Non-pigmented ciliary epithelial cell (primary cell): Measurements from ENCODE around the gene FAR2.
"Not testable (repeated sequence)": the region's sequence is repeated elsewhere in the genome, so short reads cannot be mapped to it uniquely, and the experiment has no call there.

Source experiments
- DNase-seq: peaks from one replicate; pipeline ENCODE4 v3.0.0-alpha.2; 2010; ENCODE audit warnings: low read depth

FAR2 gene

GRCh38 chr12:29281371-29282005, 132.4 kb downstream of the FAR2 start:
- DNase-seq: no peak

- DNase-seq: no peak
These were observed 133.1 kb downstream of the FAR2 start for GRCh38 chr12:29282031-29282816.

- peak; percentile 45 for DNase-seq
These were observed 135.1 kb downstream of the FAR2 start for GRCh38 chr12:29283969-29284700.

DNA sequence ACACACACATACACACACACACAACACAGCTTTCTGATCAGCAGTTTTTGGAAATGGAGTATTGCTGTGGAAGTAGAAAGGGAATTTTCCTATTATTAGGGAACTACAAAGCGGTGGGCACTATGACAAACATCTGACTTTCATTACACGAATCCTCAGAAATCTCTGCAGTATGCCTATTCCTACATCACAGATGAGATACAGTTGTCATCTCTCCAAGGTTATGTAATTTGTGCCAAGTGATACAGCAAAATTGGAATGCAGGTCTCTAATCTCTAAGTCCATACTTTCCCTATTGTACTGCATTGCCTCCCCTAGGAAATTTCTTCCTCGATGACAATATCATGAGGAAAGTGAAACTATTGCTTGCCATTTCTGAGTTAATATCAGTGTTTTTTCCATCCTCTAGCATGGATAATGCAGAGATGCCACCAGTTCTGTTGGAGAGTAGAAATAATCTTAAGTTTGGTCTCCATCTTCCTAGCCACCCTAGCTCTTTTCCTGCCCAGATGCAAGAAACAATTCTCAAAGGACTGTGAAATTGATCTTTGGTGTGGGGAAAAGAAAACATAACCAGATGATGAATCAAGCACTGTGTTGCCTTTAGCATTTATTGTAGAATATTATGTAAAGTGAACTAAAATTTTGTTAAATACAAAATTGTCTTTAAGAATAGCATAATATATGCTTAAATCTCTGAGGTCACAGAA, 137.2 kb downstream of the FAR2 start:
- DNase-seq: no peak

- DNase-seq: no peak
These were observed 138.5 kb downstream of the FAR2 start for GRCh38 chr12:29287622-29288021.

DNA sequence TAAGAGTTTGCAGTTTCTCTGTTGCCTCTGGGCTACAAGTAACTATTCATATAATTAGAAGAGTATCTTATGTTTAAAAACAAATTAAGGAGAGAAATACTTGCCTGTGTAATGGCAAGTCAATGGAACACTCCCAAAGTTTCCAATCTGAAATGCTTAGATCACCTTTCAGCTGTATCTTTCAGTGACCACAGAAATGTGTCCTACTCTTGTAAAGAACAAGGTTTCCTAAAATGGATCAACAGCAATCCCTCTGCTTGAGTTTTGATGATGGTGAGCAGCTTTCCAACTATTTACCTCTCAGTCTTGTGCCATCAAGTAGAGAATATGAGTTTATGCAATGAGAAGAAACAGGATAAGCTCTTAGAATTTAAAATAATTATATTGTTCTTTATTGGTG, 139.0 kb downstream of the FAR2 start:
- DNase-seq: no peak

DNA sequence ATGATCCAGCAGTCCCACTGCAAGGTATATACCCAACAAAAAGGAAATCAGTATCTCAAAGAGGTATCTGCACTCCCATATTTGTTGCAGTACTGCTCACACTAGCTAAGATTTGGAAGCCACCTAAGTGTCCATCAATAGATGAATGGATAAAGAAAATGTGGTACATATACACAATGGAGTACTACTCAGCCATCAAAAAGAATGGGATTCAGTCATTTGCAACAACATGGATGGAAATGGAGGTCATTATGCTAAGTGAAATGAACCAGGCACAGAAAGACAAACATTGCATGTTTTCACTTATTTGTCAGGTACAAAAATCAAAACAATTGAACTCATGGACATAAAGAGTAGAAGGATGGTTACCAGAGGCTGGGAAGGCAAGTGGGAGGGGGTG, 141.4 kb downstream of the FAR2 start:
- DNase-seq: not testable (repeated sequence)

DNA sequence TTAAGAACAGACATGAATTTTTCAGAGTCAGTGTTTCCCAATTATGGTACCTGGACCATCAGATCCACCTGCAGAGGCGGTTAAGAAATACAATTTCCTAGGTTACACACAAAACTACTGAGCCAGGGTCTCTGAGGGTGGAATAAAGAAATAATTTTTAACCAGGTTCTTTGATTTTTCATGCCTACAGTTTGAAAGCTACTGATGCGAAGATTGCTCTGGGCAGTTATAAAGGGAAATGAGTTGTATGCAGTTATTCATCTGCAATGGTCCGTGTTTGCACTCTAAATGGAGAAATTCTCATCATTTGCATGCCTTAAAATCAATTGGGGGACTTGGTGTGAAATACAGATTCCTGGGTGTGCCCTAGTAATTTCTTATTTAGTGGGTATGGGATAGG, 142.1 kb downstream of the FAR2 start:
- no peak for DNase-seq

- no peak for DNase-seq
These were observed 150.6 kb downstream of the FAR2 start for GRCh38 chr12:29299633-29300032.

GRCh38 chr12:29301114-29301513, 152.0 kb downstream of the FAR2 start:
- no peak for DNase-seq

GRCh38 chr12:29304388-29304787, 155.3 kb downstream of the FAR2 start:
- DNase-seq: no peak

- DNase-seq: no peak
These were observed 157.2 kb downstream of the FAR2 start for GRCh38 chr12:29306266-29306665.

DNA sequence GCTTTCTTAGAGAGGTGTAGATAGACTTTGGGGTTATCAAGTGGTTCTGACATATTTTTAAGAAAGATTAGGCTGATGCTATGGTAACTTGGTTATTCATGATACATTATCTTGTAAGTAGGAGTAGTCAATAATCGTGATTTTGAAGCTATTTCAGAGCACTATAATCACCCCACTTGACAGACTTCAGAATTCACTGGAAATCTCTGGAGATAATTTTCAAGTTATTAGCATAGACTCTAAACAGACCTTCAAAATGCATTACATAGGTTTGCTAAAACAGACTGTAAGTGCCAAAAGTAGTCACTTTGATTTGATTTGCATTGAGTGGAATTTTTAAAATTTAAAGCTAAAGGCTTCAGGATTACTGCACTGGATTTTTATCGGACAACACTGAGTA, 157.6 kb downstream of the FAR2 start:
- no peak for DNase-seq

DNA sequence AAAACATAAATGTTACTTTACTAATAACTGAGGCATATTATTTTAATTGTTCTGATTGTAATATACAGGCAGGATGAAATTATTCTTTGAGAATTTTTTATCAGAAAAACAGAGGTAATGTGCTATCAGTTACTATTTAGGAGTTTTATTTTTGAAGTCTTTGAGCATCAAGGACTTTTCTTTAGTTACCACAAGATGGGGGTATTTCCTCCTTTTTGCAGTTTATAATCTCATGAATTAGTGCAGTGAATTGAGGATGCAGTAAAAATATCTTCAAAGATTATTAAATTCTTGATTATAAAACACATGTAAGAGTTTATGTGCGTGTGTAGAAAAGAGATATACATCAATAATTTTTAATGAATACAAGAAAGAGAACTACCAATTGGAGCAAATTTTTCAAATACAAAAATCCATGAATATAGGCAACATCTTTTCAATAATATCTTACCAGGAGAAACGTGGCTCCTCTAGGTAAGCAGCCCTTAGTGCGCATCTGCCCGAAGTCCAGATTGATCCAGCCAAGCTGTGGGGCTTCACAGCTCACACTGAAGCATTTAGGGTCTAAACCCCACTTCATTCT, 160.3 kb downstream of the FAR2 start:
- no peak for DNase-seq

GRCh38 chr12:29310899-29311298, 161.8 kb downstream of the FAR2 start:
- no peak for DNase-seq

- DNase-seq: no peak
These were observed 165.3 kb downstream of the FAR2 start for GRCh38 chr12:29314416-29314815.

- peak; percentile 31 for DNase-seq
These were observed 167.7 kb downstream of the FAR2 start for GRCh38 chr12:29316752-29317151.

DNA sequence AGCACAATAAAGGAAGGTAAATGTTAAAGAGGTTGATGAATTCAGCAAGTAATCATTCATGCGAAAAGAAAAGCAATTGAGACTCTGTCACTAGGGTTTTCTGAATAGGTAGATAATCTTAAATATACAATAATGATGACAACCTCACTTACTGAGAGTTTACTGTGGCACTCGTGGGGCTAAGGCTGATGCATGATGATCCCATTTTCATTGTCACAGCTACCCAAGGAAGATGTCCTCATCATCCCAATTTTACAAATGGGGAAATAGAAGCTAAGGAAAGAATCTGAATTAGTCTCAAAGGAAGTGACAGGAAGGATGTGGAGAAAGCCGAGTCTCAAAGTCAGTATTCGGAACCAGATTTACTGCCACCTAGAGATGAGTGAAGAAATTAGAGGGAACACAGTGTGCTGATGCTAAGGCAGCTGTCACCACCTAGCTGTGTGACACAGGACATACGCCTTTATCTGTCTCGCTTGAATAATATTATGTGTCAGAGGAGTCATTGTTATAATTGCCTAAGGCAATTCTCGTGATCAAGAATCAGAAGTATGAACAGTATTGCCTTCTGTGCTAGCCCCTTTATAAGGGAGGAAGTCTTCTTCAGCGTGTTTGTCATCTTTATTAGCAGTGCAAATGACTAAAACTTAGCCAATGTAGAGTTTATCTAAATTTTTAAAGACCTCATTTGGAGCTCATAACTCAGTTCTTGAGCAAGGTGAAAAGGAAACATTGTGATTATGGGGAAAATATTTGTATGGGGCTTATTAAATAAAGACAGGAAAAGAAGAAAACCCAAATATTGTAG, 168.7 kb downstream of the FAR2 start:
- peak; percentile 13 for DNase-seq

DNA sequence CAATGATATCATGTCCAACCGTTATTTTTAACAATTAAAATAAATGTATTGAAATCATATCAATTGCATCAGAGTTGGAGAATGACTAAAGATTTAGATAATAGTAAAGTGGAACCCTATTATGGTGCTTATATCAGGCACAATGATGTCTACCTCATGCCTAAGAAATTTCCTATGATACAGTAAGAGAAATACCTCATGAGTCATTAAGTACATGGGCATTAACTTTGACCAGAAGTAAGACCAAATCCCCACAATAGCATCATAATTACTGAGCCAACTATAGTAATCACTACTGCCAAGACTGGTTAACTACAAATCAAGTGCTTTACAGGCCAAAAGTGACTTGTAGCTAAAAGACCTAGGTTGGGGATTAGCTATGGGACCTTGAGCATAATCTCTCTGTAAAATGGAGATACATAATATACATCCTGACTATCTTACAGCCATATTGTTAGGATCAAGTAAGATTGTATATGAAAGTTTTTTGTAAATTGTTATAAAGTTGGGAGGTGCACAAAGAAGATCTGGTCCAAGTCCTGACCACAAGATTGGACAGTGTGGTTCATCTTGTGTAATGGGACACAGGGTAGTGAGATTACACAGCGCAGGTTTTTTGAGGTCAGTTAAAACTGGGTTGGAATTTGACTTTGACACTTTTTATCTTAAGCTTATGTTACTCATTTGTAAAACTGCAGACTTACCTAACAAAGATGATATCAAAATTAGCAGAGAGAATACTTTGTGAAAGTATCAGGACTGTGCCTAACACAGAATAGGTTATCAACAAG, 171.4 kb downstream of the FAR2 start:
- DNase-seq: peak; percentile 83

DNA sequence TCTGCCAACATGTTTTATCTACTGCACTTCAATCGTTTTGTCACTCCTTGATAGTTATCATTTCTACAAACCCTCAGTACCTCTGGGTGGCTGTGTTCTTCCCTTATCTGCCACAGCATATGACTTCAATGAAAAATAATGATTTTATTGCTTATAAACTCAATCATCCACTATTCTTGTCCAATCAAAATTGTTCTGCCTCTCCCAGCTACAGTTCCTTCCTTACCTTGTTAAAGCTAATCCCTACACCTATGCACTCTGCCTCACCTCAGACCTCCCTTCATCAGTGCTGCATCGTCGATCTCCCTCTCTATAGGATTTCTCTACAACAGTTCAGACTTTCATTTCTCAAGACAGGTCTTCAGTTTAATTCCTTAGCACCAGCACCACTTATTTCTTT, 173.1 kb downstream of the FAR2 start:
- DNase-seq: no peak
